HG02678 (cell line): Measurements from ENCODE around the gene SLC12A7.

Experiments
- ATAC-seq: cut with Tn5 transposase; IDR thresholded peaks from one replicate; pipeline ENCODE4 v1.9.1; 2021; ENCODE audit warnings: mild to moderate bottlenecking, moderate library complexity; ENCODE audit not compliant: unreplicated experiment

Gene SLC12A7

DNA sequence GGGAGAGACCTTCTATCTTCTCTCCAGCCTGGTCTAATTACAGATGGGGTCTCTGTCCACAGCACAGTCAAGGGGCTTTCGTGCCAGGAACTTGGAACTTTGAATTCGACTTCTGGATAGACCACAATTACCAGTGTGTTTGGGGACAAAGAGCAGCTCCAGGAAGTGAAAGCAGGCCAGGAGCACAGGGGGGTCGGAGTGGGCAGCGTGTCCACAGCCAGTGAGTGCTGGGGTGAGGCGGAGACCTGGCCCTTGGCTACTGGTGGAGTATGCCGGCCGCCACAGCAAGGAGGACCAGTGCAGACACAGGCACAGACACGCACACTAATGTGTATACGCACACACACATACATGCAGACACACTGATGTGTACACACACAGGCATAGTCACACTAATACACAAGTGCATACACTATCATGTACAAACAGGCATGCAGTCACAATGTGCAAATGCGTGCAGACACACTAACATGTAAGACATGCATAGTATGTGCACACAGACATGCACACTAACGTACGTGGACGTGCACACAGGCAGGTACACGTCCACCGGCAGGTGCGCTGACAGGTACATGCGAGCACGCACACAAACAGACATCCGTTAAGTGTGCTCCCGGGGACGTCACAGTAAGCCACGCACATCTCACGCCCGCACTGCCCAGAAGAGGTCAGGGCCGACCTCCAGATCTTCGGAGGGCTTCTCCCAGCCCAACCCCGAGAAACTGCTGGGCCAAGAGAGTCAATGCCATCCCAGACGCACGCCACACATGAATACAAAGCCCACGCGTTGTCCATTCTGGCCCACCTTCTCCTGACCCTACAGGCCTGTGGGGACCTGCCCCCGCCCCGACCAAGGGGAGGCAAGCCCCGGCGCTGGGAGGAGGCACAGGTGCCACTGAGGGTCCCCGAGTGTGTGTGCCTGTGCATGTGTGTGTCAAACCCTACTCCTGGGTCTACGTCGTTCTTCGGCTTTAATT lies 56.8 kb downstream of the SLC12A7 start:
- ATAC-seq = no peak

GRCh38 chr5:1054018-1054798 lies 57.7 kb downstream of the SLC12A7 start:
- no peak for ATAC-seq

DNA sequence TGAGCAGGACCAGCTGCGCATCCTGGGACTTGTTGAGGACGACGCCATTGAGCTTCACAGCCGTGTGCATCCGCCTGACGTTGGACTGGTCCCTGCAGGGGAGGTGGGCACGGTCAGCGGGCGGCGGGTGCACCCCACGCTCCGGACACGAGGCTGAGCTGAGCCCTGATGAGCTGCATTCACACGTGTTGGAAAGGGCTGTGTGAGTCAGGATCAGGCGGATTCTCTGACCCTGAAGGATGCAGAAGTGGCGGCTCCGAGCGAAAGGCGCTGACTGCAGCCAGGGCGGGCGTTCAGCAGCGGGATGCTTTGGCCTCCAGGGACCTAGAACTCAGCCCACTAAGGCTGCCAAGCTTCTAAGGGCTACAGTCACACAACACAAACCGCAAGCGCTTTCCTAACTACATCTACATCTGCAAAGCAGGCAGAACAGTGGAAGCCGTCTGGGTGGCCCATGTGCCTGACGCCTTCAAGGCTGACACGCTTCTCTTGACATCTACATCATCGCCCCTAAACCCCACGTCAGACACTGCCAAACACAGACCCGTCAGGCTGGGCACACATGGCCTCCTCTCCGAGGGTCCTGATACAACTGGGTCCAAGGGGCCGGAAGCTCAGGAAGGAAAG lies 58.4 kb downstream of the SLC12A7 start:
- no peak for ATAC-seq

GRCh38 chr5:1052641-1053390 lies 59.0 kb downstream of the SLC12A7 start:
- ATAC-seq = no peak

- no peak for ATAC-seq
Measured at GRCh38 chr5:1052076-1052475, 59.8 kb downstream of the SLC12A7 start.

GRCh38 chr5:1051366-1051720 lies 60.5 kb downstream of the SLC12A7 start:
- no peak for ATAC-seq

GRCh38 chr5:1050423-1051365 lies 61.2 kb downstream of the SLC12A7 start:
- ATAC-seq = no peak

GRCh38 chr5:1048861-1049838 lies 62.7 kb downstream of the SLC12A7 start:
- no peak for ATAC-seq

GRCh38 chr5:1048162-1048721 lies 63.6 kb downstream of the SLC12A7 start:
- ATAC-seq = no peak

DNA sequence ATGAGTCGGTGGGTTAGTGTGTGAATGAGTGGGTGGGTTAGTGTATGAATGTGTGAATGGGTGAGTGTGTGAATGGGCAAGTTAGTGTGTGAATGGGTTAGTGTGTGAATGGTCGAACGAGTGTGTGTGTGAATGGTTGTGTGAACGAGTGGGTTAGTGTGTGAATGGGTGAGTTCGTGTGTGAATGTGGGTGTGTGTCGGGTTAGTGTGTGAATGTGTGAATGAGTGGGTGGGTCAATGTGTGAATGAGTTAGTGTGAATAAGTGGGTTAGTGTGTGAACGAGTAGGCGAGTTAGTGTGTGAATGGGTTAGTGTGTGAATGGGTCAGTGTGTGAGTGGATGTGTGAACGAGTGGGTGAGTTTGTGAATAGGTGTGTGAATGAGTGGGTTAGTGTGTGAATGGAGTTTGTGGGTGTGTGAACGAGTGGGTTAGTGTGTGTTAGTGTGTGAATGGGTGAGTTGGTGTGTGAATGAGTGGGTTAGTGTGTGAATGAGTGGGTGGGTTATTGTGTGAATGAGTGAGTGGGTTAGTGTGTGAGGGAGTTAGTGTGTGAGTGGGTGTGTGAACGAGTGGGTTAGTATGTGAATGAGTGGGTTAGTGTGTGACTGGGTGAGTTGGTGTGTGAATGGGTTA lies 64.4 kb downstream of the SLC12A7 start:
- ATAC-seq = no peak

- no peak for ATAC-seq
Measured at GRCh38 chr5:1045960-1046560, 65.8 kb downstream of the SLC12A7 start.

DNA sequence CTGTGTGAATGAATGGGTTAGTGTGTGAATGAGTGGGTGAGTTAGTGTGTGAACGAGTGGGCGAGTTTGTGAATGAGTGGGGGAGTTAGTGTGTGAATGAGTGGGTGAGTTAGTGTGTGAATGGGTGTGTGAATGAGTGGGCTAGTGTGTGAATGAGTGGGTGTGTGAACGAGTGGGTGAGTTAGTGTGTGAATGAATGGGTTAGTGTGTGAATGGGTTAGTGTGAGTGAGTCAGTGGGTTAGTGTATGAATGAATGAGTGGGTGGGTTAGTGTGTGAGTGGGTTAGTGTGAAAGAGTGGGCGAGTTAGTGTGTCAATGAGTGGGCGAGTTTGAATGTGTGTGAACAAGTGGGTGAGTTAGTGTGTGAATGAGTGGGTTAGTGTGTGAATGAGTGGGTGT lies 67.7 kb downstream of the SLC12A7 start:
- ATAC-seq = no peak

GRCh38 chr5:1043327-1043726 lies 68.5 kb downstream of the SLC12A7 start:
- ATAC-seq = no peak

DNA sequence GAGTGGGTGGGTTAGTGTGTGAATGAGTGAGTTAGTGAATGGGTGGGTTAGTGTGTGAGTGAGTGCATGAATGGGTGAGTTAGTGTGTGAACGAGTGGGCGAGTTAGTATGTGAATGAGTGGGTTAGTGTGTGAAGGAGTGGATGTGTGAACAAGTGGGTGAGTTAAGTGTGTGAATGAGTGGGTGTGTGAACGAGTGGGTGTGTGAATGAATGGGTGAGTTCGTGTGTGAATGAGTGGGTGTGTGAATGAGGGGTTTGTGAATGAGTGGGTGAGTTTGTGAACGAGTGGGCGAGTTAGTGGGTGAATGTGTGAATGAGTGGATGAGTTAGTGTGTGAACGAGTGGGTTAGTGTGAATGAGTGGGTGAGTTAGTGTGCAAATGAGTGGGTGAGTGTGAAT lies 69.2 kb downstream of the SLC12A7 start:
- no peak for ATAC-seq

DNA sequence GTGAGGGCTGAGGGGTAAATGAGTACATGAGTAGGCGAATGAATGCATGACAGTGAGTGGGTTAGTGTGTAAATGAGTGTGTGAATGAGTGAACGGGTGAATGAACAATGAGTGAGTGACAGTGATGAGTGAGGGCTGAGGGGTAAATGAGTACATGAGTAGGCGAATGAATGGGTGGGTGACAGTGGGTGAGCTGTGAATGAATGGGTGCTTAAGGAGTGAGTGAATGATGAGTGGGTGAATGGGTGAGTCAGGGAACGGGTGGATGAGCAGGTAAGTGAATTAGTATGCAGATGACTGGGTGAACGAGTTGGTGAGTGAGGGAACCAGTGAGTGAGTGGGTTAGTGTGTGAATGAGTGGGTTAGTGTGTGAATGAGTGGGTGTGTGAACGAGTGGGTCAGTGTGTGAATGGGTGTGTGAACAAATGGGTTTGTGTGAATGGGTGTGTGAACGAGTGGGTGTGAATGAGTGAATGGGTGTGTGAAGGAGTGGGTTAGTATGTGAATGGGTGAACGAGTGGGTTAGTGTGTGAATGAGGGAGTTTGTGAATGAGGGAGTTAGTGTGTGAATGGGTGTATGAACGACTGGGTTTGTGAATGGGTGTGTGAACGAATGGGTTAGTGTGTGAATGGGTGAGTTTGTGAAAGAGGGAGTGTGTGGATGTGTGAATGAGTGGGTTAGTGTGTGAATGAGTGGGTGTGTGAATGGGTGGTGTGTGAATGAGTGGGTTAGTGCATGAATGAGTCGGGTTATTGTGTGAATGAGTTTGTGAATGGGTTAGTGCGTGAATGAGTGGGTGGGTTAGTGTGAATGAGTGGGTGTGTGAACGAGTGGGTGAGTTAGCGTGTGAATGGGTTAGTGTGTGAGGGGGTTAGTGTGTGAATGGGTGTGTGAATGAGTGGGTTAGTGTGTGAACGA lies 70.4 kb downstream of the SLC12A7 start:
- ATAC-seq = no peak

DNA sequence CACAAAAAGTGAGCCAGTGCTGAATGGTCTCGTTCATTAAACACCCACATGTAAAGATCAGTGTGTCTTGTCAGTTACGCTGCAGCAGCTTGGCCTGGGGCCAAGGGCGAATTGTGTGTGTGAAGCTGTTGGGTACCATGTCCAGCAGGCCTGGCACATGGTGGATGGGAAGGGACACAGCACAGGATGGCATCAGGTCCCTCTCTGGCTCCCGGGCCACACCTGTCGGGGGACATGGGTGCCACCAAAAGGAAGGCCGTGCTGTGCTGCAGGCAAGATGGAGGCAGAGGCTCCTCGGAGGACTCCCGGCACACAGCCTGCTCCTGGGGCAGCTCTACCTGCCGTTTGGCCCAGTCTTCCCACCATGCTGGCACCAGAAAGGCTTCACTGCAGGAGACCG lies 71.3 kb downstream of the SLC12A7 start:
- no peak for ATAC-seq
